Erythroblast (primary cell): ENCODE data around the gene GRIK4.

Experiments used
- GATA1 ChIP-seq: IDR thresholded peaks from 2 replicates; pipeline ENCODE4 v1.6.1; 2011; ENCODE audit warnings: low read depth, mild to moderate bottlenecking, control low read depth, low read length, moderate library complexity
- POLR2A ChIP-seq: IDR thresholded peaks from 2 replicates; pipeline ENCODE4 v1.6.1; 2011; ENCODE audit warnings: mild to moderate bottlenecking, low read length

DNA sequence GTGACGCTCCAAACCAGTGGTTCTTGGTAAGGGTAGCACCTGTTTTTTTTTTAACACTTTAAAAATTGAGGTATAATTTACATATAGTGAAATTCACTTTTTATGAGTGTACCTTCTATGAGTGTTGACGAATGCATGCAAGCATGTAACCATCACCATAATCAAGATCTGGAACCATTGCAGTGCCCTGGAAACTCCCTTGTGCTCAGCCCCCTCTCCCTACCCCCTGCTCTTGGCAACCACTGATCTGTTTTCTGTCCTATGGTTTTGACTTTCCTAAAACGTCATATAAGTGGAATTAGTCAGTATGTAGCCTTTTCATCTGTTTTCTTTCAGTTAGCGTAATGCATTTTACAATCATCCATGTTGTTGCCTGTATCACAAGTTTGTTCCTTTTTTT is 212.2 kb downstream of the GRIK4 start:
- TF ChIP-seq POLR2A (no peak), GATA1 (no peak)
